H1 (cell line): ENCODE results near the gene NT5C1A. TPM values are rescaled to one million over a fixed set of nuclear protein-coding genes. Genes with fewer than 3 reads are reported as not detected.

Experiments
- CTCF ChIA-PET: fragments of 300-600 bp; sonication (Branson Sonifier 250); formaldehyde crosslinking; loops from one replicate; lab custom pipeline; 2021; ENCODE audit not compliant: partially characterized antibody; lab: Charles Lee
- POLR2A ChIA-PET: fragments of 300-600 bp; sonication (Branson Sonifier 250); formaldehyde crosslinking; loops from one replicate; lab custom pipeline; 2021; ENCODE audit warnings: inconsistent platforms; ENCODE audit not compliant: partially characterized antibody; lab: Charles Lee
- DNase-seq, 2 experiments: peaks; one replicate each; pipeline versions ENCODE4 v3.0.0 to v3.0.0-alpha.2; 2010 to 2022; ENCODE audit warnings: low spot score in 2 of 2, low read depth in 1 of 2, mixed read lengths in 1 of 2
- FAIRE-seq: peaks from 2 replicates; lab custom pipeline; 2011; peaks lifted over from hg19 to GRCh38; lab: Jason Lieb, UNC
- H2AFZ ChIP-seq: 2 replicates; pipeline ENCODE4 v1.8.1; 2012; ENCODE audit warnings: low read length, inconsistent platforms
- H2AK5ac ChIP-seq: 2 replicates; pipeline ENCODE4 v1.6.1; 2013; ENCODE audit warnings: low read depth, low read length
- H2BK120ac ChIP-seq: replicated peaks from 2 replicates; pipeline ENCODE3; 2013; ENCODE audit warnings: low read depth, low read length, inconsistent platforms
- H2BK12ac ChIP-seq: 2 replicates; pipeline ENCODE4 v1.6.1; 2013; ENCODE audit warnings: low read depth, low read length
- H2BK15ac ChIP-seq: 2 replicates; pipeline ENCODE4 v1.6.1; 2013; ENCODE audit warnings: low read length
- H2BK20ac ChIP-seq: 2 replicates; pipeline ENCODE4 v1.6.1; 2013; ENCODE audit warnings: low read length
- H2BK5ac ChIP-seq: 2 replicates; pipeline ENCODE4 v1.6.1; 2013; ENCODE audit warnings: low read depth, low read length
- H3K14ac ChIP-seq: 2 replicates; pipeline ENCODE4 v1.6.1; 2013; ENCODE audit warnings: inconsistent platforms; ENCODE audit not compliant: insufficient read length
- H3K18ac ChIP-seq: 2 replicates; pipeline ENCODE4 v1.6.1; 2013; ENCODE audit warnings: low read length; ENCODE audit errors: extremely low read depth
- H3K23ac ChIP-seq: 2 replicates; pipeline ENCODE4 v1.6.1; 2013; ENCODE audit warnings: inconsistent platforms; ENCODE audit not compliant: insufficient read length
- H3K23me2 ChIP-seq: 2 replicates; pipeline ENCODE4 v1.6.1; 2013; ENCODE audit warnings: low read depth, low read length
- H3K27ac ChIP-seq: 2 replicates; pipeline ENCODE4 v1.6.1; 2011; ENCODE audit warnings: low read depth, low read length, inconsistent platforms
- H3K27me3 ChIP-seq, 4 experiments: replicated peaks in 1 of 4; 1 replicate in 1 of 4; 2 replicates in 3 of 4; pipeline versions ENCODE4 v1.6.1 to v1.8.1; 2011 to 2013; ENCODE audit warnings: low read length in 3 of 4, mild to moderate bottlenecking in 3 of 4, inconsistent platforms in 2 of 4, mixed read lengths in 2 of 4, moderate library complexity in 1 of 4; ENCODE audit not compliant: control insufficient read depth in 3 of 4, insufficient read depth in 3 of 4; ENCODE audit errors: extremely low read depth in 1 of 4
- H3K36me3 ChIP-seq, 4 experiments: 2 replicates each; pipeline versions ENCODE4 v1.6.1 to v1.8.1; 2011 to 2013; ENCODE audit warnings: mild to moderate bottlenecking in 4 of 4, low read length in 3 of 4, moderate library complexity in 2 of 4, control low read depth in 1 of 4, inconsistent platforms in 1 of 4; ENCODE audit not compliant: insufficient read depth in 4 of 4, control insufficient read depth in 2 of 4
- H3K4ac ChIP-seq: replicated peaks from 2 replicates; pipeline ENCODE3; 2013; ENCODE audit warnings: low read length, low read depth, mixed read lengths, inconsistent platforms; ENCODE audit not compliant: insufficient read length
- H3K4me1 ChIP-seq, 4 experiments: replicated peaks in 1 of 4; 1 replicate in 1 of 4; 2 replicates in 3 of 4; pipeline versions ENCODE4 v1.6.1 to v1.8.1; 2011 to 2013; ENCODE audit warnings: low read length in 3 of 4, inconsistent platforms in 2 of 4, mixed read lengths in 1 of 4; ENCODE audit not compliant: insufficient read depth in 4 of 4, control insufficient read depth in 3 of 4
- H3K4me2 ChIP-seq, 2 experiments: 2 replicates each; pipeline versions ENCODE4 v1.6.1 to v1.8.1; 2011 to 2013; ENCODE audit warnings: low read depth in 2 of 2, low read length in 2 of 2, control low read depth in 1 of 2, inconsistent platforms in 1 of 2, mild to moderate bottlenecking in 1 of 2; ENCODE audit not compliant: insufficient read depth in 1 of 2
- H3K4me3 ChIP-seq, 4 experiments: fragments of 200-600, 300-600 bp in 1 of 4; sonication (generic), shearing (Covaris generic), sonication (Bioruptor Twin) in 1 of 4; 2 replicates each; pipeline versions ENCODE4 v1.5.1 to v1.8.1; 2011 to 2016; ENCODE audit warnings: low read length in 4 of 4, low read depth in 3 of 4, control low read depth in 2 of 4, inconsistent platforms in 2 of 4, mild to moderate bottlenecking in 2 of 4, mixed read lengths in 1 of 4, moderate library complexity in 1 of 4; ENCODE audit not compliant: insufficient read depth in 2 of 4; ENCODE audit errors: extremely low read depth in 1 of 4
- H3K56ac ChIP-seq: replicated peaks from 2 replicates; pipeline ENCODE3; 2013; ENCODE audit warnings: low read depth, mild to moderate bottlenecking, mixed read lengths, low read length, inconsistent platforms; ENCODE audit not compliant: insufficient read length
- H3K79me1 ChIP-seq: 2 replicates; pipeline ENCODE4 v1.6.1; 2013; ENCODE audit warnings: low read depth, low read length, control low read depth
- H3K79me2 ChIP-seq, 2 experiments: 2 replicates each; pipeline versions ENCODE4 v1.6.1 to v1.8.1; 2012 to 2013; ENCODE audit warnings: low read length in 2 of 2, mild to moderate bottlenecking in 2 of 2, inconsistent platforms in 1 of 2; ENCODE audit not compliant: insufficient read depth in 2 of 2, control insufficient read depth in 1 of 2
- H3K9ac ChIP-seq, 4 experiments: replicated peaks in 1 of 4; 1 replicate in 1 of 4; 2 replicates in 3 of 4; pipeline versions ENCODE4 v1.6.1 to v1.8.1; 2011 to 2013; ENCODE audit warnings: low read depth in 3 of 4, low read length in 3 of 4, control low read depth in 2 of 4, mild to moderate bottlenecking in 2 of 4, moderate library complexity in 2 of 4, inconsistent platforms in 1 of 4; ENCODE audit errors: extremely low read depth in 1 of 4
- H3K9me3 ChIP-seq, 2 experiments: 2 replicates each; pipeline versions ENCODE4 v1.6.1 to v1.8.1; 2012 to 2013; ENCODE audit warnings: mild to moderate bottlenecking in 2 of 2, moderate library complexity in 2 of 2, control low read depth in 1 of 2, inconsistent platforms in 1 of 2, low read depth in 1 of 2, low read length in 1 of 2, mixed read lengths in 1 of 2; ENCODE audit not compliant: insufficient read depth in 2 of 2
- H4K20me1 ChIP-seq, 2 experiments: replicated peaks in 1 of 2; 2 replicates each; pipeline versions ENCODE3 to v1.8.1; 2011 to 2013; ENCODE audit warnings: inconsistent platforms in 2 of 2, low read length in 2 of 2, mild to moderate bottlenecking in 1 of 2; ENCODE audit not compliant: insufficient read depth in 2 of 2, control insufficient read depth in 1 of 2
- H4K5ac ChIP-seq: 2 replicates; pipeline ENCODE4 v1.6.1; 2013; ENCODE audit warnings: low read length, low read depth, mixed read lengths, inconsistent platforms; ENCODE audit not compliant: insufficient read length
- H4K8ac ChIP-seq: 2 replicates; pipeline ENCODE4 v1.8.0; 2013; ENCODE audit warnings: mild to moderate bottlenecking, moderate library complexity, low read length, inconsistent platforms; ENCODE audit not compliant: insufficient read depth; ENCODE audit errors: extremely low read depth
- H4K91ac ChIP-seq: replicated peaks from 2 replicates; pipeline ENCODE3; 2013; ENCODE audit warnings: low read length, mixed read lengths, inconsistent platforms; ENCODE audit not compliant: insufficient read length
- CBX5 ChIP-seq: fragments of 300-800, 300-1000 bp; sonication (generic); IDR thresholded peaks from 2 replicates; pipeline ENCODE4 v1.7.1; 2016; ENCODE audit warnings: antibody characterized with exemption, low read length, low read depth
- CHD2 ChIP-seq: IDR thresholded peaks from 2 replicates; pipeline ENCODE4 v1.6.1; 2012; ENCODE audit warnings: low read length, improper control_type of control experiment
- CTBP2 ChIP-seq: IDR thresholded peaks from 2 replicates; pipeline ENCODE4 v1.7.0; 2011; ENCODE audit warnings: borderline replicate concordance, mild to moderate bottlenecking, moderate library complexity, mixed read lengths, low read length; ENCODE audit not compliant: insufficient read depth, insufficient read length
- GTF2F1 ChIP-seq: IDR thresholded peaks from 2 replicates; pipeline ENCODE4 v1.6.1; 2012; ENCODE audit warnings: low read depth, low read length, improper control_type of control experiment, borderline replicate concordance
- KDM4A ChIP-seq: IDR thresholded peaks from one replicate; pipeline ENCODE4 v1.7.1; 2012; ENCODE audit warnings: low read depth, mild to moderate bottlenecking, moderate library complexity, low read length, inconsistent platforms; ENCODE audit not compliant: severe bottlenecking
- NRF1 ChIP-seq: IDR thresholded peaks from 2 replicates; pipeline ENCODE4 v1.6.1; 2011; ENCODE audit warnings: mild to moderate bottlenecking, low read depth, low read length, improper control_type of control experiment
- POU5F1 ChIP-seq: IDR thresholded peaks from 2 replicates; pipeline ENCODE4 v1.6.1; 2011; ENCODE audit warnings: low read depth, mild to moderate bottlenecking, low read length, moderate library complexity
- RXRA ChIP-seq: IDR thresholded peaks from 2 replicates; pipeline ENCODE4 v1.6.1; 2011; ENCODE audit warnings: low read depth, mild to moderate bottlenecking, low read length, moderate library complexity; ENCODE audit not compliant: insufficient read depth
- SIN3A ChIP-seq, 2 experiments: IDR thresholded peaks in 1 of 2; conservative IDR thresholded peaks in 1 of 2; 2 replicates each; pipeline ENCODE4 v1.6.1; 2011 to 2012; ENCODE audit warnings: low read length in 2 of 2, improper control_type of control experiment in 1 of 2, low read depth in 1 of 2, mild to moderate bottlenecking in 1 of 2
- SIRT6 ChIP-seq: IDR thresholded peaks from one replicate; pipeline ENCODE4 v1.7.1; 2012; ENCODE audit warnings: low read length, inconsistent platforms
- SRF ChIP-seq: IDR thresholded peaks from 2 replicates; pipeline ENCODE4 v1.6.1; 2011; ENCODE audit warnings: mild to moderate bottlenecking, low read depth, low read length, moderate library complexity
- WGBS, 2 experiments: shearing (Covaris generic) in 1 of 2; methylation state at CpG; one replicate each; pipeline versions ENCODE4 v1.1.6 to v1.1.7; 2013 to 2015; ENCODE audit warnings: low lambda C conversion rate in 2 of 2, mixed read lengths in 2 of 2, inconsistent platforms in 1 of 2, low coverage in 1 of 2, missing lambda C conversion rate in 1 of 2; ENCODE audit not compliant: insufficient replicate concordance in 2 of 2, insufficient coverage in 1 of 2, insufficient read length in 1 of 2; ENCODE audit errors: extremely low coverage in 1 of 2, missing lambda C conversion rate in 1 of 2; 5-methylcytosine and 5-hydroxymethylcytosine counted together
- polyA plus RNA-seq, 7 experiments: library from polyadenylated mRNA; depleted of rRNA in 3 of 7; stranded (reverse) in 5 of 7; unstranded in 2 of 7; fragments of >200 nt in 5 of 7; fragments of 200-250 nt in 2 of 7; gene quantifications; 1 replicate in 5 of 7; 2 replicates in 1 of 7; 4 replicates in 1 of 7; pipeline versions ENCODE4 v1.2.1 to v1.2.3, GENCODE V29; 2011 to 2013; ENCODE audit warnings: missing spikeins in 2 of 7, mixed read lengths in 2 of 7
- total RNA-seq: library from RNA; stranded (reverse); fragmentation: NEBNext Ultra II Directional; extraction: Animal tissue kit (Norgen Biotek cat#: 25700); gene quantifications from 2 replicates; pipeline ENCODE4 v1.2.1, GENCODE V29; 2021
- TF ChIP-seq, protein P1 (sequence below): IDR thresholded peaks from 2 replicates; pipeline ENCODE4 v1.6.1; 2012; ENCODE audit warnings: inconsistent platforms

NT5C1A gene
- total and polyA plus RNA-seq, 2 of the 8 experiments (the other 6 are each of a cell fraction or from before 2014, with no cell fraction given) = not detected

DNA sequence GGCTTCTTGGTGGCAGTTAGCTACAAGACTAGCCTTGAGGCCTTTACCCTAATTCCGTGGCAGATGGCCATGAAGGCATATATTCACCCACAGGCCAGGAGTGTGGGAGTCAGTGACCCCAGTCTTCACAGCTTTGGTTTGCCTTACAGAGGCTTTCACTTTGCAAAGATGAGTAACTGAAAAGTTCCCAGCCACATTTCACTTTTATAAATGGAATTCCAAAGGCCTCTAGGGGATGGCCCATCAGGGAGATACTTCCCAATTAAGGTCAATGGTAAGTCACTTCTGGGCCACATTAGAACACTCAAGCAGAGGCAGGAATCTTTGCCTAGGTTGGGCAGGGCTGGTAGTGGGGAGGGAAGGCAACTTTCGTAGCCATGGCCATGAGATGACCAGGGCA is 19.4 kb downstream of the NT5C1A start:
- Histone ChIP-seq H3K79me1 (no peaks in the 10 kb centered on the region), H3K4ac (no peak overlapping the region), H3K9ac (no peak overlapping the region), H3K23me2 (no peaks in the 10 kb centered on the region), H2AFZ (no peak overlapping the region), H4K5ac (no peak overlapping the region), H3K9me3 (no peaks in the 10 kb centered on the region), H2BK120ac (no peak overlapping the region), H2BK20ac (no peak overlapping the region), H3K27ac (no peak overlapping the region), H2AK5ac (no peak overlapping the region), H3K4me3 (no peak overlapping the region), H3K4me2 (no peak overlapping the region), H3K23ac (no peak overlapping the region), H2BK5ac (no peak overlapping the region), H3K56ac (no peak overlapping the region), H4K20me1 (no peaks in the 10 kb centered on the region), H3K4me1 (no peaks in the 10 kb centered on the region), H3K18ac (no peak overlapping the region), H3K36me3 (no peaks in the 10 kb centered on the region), H3K27me3 (peaks cover 0 to 8% (median 4%) of the 10 kb centered on the region in 4 experiments; a peak in 3 of 7 replicates), H4K8ac (no peak overlapping the region; the same call in 1 of the 2 replicates), H2BK15ac (no peak overlapping the region), H4K91ac (no peak overlapping the region), H3K14ac (no peak overlapping the region), H3K79me2 (no peaks in the 10 kb centered on the region), H2BK12ac (no peak overlapping the region)
- ChIA-PET POLR2A (interaction anchor here (1.1 kb wide), 1 partner anchor 85 kb away, joined by 4 read pairs; no protein-coding TSS in a partner anchor), CTCF (interaction anchor here (0.8 to 17.8 kb wide), 12 partner anchors 15 to 288 kb away, joined by 3 to 469 read pairs (median 7); partner anchors contain the start of genes HEYL and NT5C1A)
- DNase-seq (no peak), FAIRE-seq (no peak)
- 90% methylated on average over 2 of the region's 2 CpGs; no CpG with 5 or more reads in 1 of the 2 experiments for WGBS, 2 experiments
- TF ChIP-seq GTF2F1 = no peak
- no peak for TF ChIP-seq CBX5
- TF ChIP-seq SIRT6 = no peak
- no peak for TF ChIP-seq SRF
- TF ChIP-seq, protein P1, sequence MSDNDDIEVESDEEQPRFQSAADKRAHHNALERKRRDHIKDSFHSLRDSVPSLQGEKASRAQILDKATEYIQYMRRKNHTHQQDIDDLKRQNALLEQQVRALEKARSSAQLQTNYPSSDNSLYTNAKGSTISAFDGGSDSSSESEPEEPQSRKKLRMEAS = no peak
- TF ChIP-seq POU5F1 = no peak
- TF ChIP-seq KDM4A = no peak
- TF ChIP-seq RXRA = no peak
- TF ChIP-seq CHD2 = no peak
- TF ChIP-seq CTBP2 = no peak
- TF ChIP-seq SIN3A (conservative IDR thresholded peaks at IDR 0.05 in 1 of 2, IDR thresholded peaks at IDR 0.05 in 1 of 2; ENCODE audit: low read depth in 1 of 2, low read length in 2 of 2) = no peak
- no peak for TF ChIP-seq NRF1
